CD4-positive, alpha-beta T cell treated with Interleukin-21 for 1 hour (primary cell): Measurements from ENCODE around the gene AOAH.
"Not testable (repeated sequence)": the region's sequence is repeated elsewhere in the genome, so short reads cannot be mapped to it uniquely, and the experiment has no call there.

ENCODE experiments used
- DNase-seq: peaks from one replicate; pipeline ENCODE4 v3.0.0-alpha.2; 2020

The AOAH gene

GRCh38 chr7:36533717-36534116 lies 190.6 kb downstream of the AOAH start:
- DNase-seq: no peak

- DNase-seq: no peak
Observed at GRCh38 chr7:36532981-36533499, 191.3 kb downstream of the AOAH start.

DNA sequence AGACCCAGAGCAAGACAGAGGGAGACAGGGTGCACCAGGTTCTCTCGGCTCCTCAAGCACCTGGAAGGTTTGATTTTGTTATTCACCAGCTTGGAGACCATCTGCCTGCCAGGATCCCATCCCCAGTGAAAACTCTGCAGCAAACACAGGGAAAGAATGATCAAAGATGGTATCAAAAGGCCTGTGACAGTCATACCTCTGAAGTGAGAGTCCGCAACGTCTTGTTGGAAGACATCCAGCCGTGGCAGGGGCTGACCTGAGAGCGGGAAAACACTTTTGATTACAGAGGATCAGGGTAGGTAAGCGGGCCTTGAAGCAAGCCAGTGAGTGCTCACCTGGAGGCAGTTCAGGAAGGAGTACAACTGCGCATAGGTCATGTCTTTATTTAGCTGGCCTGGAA lies 192.3 kb downstream of the AOAH start:
- no peak for DNase-seq

- DNase-seq: no peak
Observed at GRCh38 chr7:36530456-36530855, 193.8 kb downstream of the AOAH start.

DNA sequence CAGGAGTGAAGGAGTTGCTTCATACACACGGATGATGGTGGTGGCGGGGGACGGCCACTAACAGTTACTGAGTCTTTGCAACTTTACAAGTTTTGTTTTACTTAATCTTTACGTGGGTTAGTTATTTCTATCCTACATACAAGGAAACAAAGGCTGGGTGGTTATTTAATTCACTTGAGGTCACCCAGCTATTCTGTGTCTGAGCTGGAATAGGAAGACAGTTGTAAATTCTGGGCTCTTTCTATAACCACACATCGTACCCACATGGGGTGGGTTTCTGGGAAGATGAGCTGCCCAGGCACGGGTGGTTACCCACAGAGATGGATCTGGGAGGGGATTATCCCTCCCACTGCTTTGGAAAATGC lies 196.8 kb downstream of the AOAH start:
- DNase-seq: no peak

DNA sequence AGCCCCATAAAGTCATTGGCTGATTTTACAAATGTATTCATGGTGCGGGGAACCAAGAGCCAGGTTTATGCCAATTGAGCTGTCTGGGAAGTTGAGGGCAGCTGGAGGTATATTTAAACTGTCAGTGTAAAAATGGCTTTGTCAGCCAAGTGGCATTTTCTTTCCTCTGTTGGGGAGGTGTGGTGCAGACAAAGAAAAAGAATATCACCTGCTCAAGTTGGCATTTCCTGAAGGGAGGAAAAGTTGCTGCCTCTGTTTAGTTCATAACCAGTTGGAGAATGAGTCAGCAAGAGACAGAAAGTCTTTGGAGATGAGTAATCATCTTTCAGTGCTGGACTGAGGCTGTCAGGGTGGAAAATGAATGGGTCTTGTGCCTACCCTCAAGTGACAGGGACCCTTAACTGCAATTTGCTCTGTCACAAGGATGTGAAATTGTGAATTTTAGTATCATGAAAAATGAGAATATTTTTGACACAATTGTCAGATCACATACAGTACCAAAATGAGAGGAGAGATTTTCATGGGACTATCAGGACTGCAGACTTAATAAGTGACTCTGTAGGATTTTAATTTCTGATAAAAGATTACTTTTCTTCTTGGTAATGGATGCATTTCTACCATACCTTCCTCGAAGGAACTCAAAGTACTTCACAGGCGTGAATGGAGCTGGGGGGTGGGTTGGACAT lies 197.3 kb downstream of the AOAH start:
- no peak for DNase-seq

GRCh38 chr7:36523371-36524101 lies 200.8 kb downstream of the AOAH start:
- DNase-seq: no peak

GRCh38 chr7:36522453-36523007 lies 201.8 kb downstream of the AOAH start:
- no peak for DNase-seq

DNA sequence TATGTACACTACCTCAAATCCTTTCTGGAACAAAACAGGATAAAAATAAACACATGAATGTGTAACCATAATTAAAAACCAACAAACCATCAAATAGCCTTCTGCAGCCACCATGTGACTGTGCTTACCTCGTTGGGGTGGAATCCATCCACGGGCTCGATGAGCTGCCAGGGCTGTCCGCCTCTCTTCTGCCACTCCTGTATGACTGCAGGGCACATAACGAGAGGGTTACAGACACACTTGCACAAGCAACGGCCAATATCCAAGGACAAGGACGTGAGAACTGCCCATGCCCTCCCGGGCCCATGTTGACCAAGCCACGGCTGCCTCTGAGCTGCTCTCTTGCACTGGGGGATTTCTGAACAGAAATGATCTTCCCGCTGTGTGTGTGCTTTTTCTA lies 202.4 kb downstream of the AOAH start:
- no peak for DNase-seq

DNA sequence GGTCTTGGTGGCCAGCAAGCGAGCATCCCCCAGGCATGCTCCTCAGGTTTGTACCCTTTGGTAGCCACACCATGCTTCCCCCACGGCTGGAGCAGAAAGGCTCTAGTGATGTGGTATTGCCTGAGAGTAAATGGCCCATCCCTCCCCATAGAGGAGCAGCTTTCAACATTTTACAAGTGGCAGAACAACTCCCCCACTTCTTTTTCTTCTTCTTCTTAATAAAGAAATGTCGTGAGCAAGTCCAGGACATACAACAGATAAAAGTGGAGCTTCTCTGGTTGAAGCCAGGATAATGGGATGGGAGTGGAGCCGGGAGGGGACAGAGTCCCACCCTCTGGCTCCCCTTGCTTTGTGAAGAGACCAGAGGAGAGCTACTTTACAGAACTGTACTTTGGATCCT lies 203.2 kb downstream of the AOAH start:
- DNase-seq: no peak

DNA sequence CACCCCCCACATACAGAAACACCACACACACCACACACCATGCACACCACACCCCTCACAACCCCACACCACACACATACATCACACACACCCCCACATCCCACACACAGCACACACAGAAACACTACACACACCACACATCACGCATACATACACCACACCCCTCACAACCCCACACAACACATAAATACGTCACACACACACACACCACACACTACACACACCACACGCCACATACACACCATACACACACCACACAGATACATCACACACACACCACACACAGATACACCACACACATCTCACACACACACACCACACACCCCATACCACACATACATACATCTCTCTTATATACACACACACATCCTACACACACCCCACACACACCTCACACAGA lies 208.4 kb downstream of the AOAH start:
- no peak for DNase-seq

DNA sequence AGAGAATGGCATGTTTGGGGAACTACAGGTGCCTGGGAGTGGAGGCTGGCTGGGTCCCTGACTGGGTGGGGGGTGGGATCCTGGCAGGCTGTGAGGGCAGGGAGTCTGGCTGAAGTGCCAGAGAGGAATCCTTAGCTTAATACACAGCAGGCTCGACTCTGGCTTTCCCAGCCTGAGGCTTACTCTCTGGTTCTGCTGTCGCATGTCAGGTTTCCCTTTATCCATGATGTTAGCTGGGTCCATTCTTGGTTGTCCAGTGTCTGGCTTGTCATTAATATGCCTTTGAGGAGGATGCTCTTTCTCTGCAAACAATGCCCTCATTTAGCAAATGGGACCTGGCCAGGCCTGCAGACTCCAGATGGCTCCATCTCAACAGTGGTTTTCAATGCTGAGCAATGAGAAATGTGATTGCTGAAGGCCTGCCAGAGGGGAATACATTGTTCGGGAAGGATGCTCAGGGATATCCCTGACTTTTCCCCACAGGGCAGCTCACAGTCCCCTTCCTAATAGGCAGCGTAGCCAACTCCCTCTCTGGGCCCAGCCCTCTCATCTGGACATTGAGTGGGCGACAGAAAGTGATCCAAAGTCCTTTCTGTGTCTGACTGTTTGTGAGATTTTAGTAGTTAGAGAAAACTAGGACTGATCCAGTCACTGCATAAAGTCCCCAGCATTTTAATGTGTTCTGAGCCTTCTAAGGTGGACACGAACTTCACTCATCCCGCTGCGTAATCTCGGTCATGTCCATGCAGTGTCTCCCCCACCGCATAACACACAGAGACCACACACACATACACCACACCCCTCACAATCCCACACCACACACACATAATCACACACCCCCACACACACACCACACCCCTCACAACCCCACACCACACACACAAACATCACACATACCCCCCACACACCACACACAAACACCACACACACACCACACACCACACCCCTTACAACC lies 209.7 kb downstream of the AOAH start:
- no peak for DNase-seq

- DNase-seq: no peak
Observed at GRCh38 chr7:36513393-36513792, 210.9 kb downstream of the AOAH start.

GRCh38 chr7:36512616-36513015 lies 211.7 kb downstream of the AOAH start:
- DNase-seq: no peak

DNA sequence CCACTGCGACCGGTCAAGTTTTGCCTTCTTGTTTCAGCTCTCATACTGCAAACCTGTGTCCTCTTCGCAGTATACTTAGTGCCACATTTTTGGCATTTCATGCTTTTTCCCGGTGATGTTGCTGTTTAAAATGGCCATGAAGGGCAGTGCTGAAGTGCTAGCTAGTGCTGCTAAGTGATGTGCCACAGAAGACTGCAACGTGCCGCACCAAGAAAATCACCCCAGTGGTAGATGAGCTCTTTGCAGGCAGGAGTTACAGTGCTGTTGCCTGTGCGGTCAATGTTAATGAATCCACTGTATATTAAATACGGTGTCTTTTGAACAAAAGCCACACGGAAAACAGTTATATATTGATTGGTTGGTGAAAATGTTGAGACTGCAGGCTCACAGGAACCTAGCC lies 214.3 kb downstream of the AOAH start:
- DNase-seq: no peak

GRCh38 chr7:36507475-36508440 lies 216.5 kb downstream of the AOAH start:
- DNase-seq: no peak

- no peak for DNase-seq
Observed at GRCh38 chr7:36506820-36507219, 217.5 kb downstream of the AOAH start.

GRCh38 chr7:36506130-36506798 lies 218.0 kb downstream of the AOAH start:
- no peak for DNase-seq

GRCh38 chr7:36504617-36505016 lies 219.7 kb downstream of the AOAH start:
- not testable (repeated sequence) for DNase-seq

- DNase-seq: not testable (repeated sequence)
Observed at GRCh38 chr7:36504216-36504615, 220.1 kb downstream of the AOAH start.

DNA sequence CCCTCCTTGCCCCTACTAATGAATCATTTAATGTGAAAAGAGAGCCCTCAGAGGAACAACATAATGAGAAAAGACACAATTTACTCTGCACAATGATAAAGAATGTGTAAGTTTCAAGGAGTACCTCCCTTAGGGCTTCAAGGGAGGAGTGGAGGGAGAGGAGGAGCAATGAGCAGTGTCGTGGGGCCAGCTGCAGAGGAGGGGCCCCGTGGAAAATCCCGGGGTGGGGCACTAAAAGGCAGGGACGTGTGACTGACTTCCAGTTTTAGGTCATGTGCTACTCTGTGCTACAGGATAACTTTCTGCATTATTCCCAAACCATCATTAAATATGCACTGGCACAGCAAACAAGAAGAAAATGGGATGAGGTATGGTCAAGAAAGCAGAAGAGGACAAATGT lies 226.5 kb downstream of the AOAH start:
- no peak for DNase-seq
